RWPE1 (cell line): ENCODE measurements around the gene MMP23B.

Experiments used
- CTCF ChIA-PET: fragments of 350-600 bp; sonication (Branson Sonifier 250); formaldehyde crosslinking; extraction: SDS; loops from one replicate; lab custom pipeline; 2021; lab: Yijun Ruan, JAX
- POLR2A ChIA-PET: fragments of 400-600 bp; formaldehyde crosslinking; extraction: SDS; loops from one replicate; lab custom pipeline; 2020; ENCODE audit warnings: antibody characterized with exemption; ENCODE audit not compliant: low non-redundant PET; lab: Yijun Ruan, JAX
- DNase-seq: peaks from one replicate; pipeline ENCODE4 v3.0.0; 2012; ENCODE audit warnings: low spot score
- H3K27ac ChIP-seq: fragments of 450-650 bp; 2 replicates; pipeline ENCODE4 v1.5.1; 2017
- TF ChIP-seq, protein P1 (sequence below): fragments of 450-650 bp; conservative IDR thresholded peaks from 2 replicates; pipeline ENCODE4 v1.5.1; 2017; ENCODE audit warnings: low read depth, mild to moderate bottlenecking

The MMP23B gene

DNA sequence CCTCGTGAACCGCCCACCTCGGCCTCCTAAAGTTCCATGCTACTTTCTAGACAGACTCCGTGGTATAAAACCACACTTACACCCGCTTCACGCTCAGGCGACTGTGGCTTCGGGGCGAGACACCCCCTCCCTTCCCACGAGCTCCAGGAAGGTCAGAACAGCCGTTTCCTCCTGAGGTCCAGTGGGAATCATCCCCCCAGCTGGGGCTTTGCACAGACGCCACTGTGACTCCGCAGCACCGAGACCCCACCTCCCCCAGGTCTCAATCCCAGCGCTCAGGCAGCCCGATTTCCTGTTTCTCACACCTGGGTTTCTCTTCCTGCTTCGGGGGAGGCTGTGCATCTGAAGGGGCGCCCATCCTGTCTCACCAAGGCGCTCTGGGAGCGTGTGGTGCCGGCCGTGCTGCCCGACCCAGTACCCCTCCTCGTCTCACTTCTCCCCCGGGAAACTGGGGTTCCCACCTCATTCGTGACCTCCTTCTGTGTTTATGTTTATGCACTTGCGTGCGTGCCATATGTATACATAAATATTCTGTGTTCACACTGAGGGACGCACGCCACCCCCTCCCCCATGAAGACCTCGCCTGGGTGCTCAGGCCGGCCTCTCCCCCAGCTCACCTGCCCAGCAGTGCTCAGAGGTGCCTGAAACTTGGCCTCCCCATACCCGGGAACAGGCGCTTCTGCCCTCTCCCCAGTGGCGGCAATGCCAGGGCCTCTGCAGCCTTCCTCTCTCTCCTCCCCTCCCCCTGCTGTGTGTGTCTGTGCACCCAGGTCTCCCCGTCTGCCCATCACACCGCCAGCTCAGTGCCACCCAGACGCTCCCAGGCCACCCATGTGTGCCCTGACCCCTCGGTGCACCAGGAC, 46.0 kb downstream of the MMP23B start:
- DNase-seq, result no peak
- CTCF ChIA-PET, result interaction anchor here (1.8 kb wide), 1 partner anchor 13 kb away, joined by 7 read pairs; no protein-coding TSS in a partner anchor
- peak overlapping the region; percentile 35 for H3K27ac ChIP-seq
- TF ChIP-seq, protein P1, sequence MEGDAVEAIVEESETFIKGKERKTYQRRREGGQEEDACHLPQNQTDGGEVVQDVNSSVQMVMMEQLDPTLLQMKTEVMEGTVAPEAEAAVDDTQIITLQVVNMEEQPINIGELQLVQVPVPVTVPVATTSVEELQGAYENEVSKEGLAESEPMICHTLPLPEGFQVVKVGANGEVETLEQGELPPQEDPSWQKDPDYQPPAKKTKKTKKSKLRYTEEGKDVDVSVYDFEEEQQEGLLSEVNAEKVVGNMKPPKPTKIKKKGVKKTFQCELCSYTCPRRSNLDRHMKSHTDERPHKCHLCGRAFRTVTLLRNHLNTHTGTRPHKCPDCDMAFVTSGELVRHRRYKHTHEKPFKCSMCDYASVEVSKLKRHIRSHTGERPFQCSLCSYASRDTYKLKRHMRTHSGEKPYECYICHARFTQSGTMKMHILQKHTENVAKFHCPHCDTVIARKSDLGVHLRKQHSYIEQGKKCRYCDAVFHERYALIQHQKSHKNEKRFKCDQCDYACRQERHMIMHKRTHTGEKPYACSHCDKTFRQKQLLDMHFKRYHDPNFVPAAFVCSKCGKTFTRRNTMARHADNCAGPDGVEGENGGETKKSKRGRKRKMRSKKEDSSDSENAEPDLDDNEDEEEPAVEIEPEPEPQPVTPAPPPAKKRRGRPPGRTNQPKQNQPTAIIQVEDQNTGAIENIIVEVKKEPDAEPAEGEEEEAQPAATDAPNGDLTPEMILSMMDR, result no peak
- POLR2A ChIA-PET, result no interaction called here

DNA sequence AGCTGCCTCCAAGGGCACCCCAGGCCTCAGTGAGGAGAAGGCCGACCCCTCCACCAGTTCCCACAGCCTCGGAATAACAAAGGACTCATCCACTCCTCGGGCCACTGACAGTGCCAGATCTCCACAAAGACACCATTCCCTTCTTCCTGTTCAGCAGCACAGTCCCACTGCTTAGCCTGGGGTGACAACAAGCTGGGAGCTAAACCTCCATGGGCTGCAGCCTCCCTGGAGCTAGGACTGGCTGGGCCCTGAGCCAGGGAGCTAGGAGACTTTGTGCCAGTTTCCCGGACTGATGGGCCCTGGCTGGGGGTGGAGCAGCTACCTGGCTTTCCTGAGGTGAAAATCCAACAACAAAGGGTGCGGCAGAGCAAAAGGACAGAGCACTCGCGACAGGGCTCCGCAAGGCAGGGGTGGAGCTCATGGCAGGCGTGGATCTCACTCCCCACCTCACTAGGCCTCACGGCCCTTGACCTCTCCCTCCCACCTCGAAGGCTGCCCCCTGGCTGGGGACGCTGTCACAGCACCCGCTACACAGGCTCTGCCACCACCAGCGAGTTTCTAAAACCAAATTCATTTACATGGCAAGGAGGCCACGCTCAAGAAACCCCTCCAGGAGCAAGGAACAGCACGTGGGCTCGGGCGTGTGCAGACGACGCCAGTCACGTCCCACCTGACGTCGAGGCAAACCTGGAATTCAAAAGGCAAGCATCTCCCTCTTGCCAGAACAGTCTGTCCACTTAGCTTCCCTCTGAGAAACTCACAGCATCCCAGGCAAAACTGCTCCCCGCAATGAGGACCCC, 46.8 kb downstream of the MMP23B start:
- ChIA-PET CTCF (interaction anchor here (0.6 to 1.8 kb wide), 2 partner anchors 13 to 196 kb away, joined by 3 to 7 read pairs; no protein-coding TSS in a partner anchor), POLR2A (no interaction called here)
- H3K27ac ChIP-seq, result peak overlapping the region; percentile 35
- DNase-seq, result no peak
- TF ChIP-seq, protein P1, result no peak

DNA sequence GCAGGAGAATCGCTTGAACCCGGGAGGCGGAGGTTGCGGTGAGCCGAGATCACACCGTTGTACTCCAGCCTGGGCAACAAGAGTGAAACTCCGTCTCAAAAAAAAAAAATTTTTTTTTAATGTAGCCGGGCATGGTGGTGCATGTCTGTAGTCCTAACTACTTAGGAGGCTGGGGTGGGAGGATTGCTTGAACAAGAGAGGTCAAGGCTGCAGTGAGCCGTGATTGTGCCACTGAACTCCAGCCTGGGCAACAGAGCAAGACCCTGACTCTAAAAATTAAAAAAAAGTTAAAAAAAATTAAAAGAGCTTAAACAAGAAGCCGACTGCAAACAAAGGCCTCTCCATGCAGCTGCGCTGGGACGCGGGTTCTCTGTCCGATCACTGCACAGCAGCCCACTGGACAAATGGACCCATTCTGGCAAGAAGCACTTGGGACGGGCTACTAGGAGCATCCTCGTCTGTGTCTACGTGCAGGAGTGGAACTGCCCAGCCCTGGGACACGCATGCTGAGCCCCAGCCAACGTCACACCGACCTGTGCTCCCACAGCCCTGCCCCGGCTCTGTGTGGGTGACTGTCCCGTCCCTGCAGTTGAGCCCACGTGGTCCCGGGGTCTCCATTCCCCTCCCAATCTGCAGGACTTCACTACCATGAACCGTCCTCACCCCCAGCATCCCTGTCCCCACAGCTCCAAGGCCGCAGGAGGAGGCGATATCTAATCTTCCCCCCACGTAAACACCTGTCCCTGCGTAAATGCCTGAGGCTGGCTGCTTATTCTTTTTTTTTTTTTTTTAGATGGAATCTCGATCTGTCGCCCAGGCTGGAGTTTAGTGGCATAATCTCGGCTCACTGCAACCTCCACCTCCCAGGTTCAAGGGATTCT, 48.3 kb downstream of the MMP23B start:
- H3K27ac ChIP-seq, result peak overlapping the region; percentile 35; the same call in 1 of the 2 replicates
- no peak for DNase-seq
- ChIA-PET CTCF (interaction anchor here (0.7 to 1.8 kb wide), 2 partner anchors 15 to 165 kb away, joined by 7 to 9 read pairs; no protein-coding TSS in a partner anchor), POLR2A (interaction anchor here (0.6 kb wide), 1 partner anchor 170 kb away, joined by 7 read pairs; no protein-coding TSS in a partner anchor)
- TF ChIP-seq, protein P1, result no peak

- ChIA-PET CTCF (no interaction called here), POLR2A (interaction anchor here (0.6 kb wide), 1 partner anchor 171 kb away, joined by 7 read pairs; no protein-coding TSS in a partner anchor)
- TF ChIP-seq, protein P1, result no peak
- no peak for DNase-seq
- H3K27ac ChIP-seq, result peak overlapping the region; percentile 35
Measured at GRCh38 chr1:1680912-1681273, 48.9 kb downstream of the MMP23B start.

- TF ChIP-seq, protein P1, result no peak
- POLR2A ChIA-PET, result no interaction called here
- H3K27ac ChIP-seq, result peak overlapping the region; percentile 2
- no peak for DNase-seq
- CTCF ChIA-PET, result no interaction called here
Measured at GRCh38 chr1:1683104-1683905, 51.3 kb downstream of the MMP23B start.
